Adrenal gland (tissue), 12 donors: Measurements from ENCODE around the gene PRADC1. TPM values are rescaled to one million over a fixed set of nuclear protein-coding genes. Genes with fewer than 3 reads are reported as not detected.

Experiments used
- DNase-seq, 7 donors: peaks; one replicate each; pipeline ENCODE4 v3.0.0-alpha.2; 2019 to 2020
- H3K27ac ChIP-seq, 5 donors: fragments of 200-600 bp; sonication (generic) in 4 of 5; 1 replicate in 3 of 5; 2 replicates in 2 of 5; pipeline versions ENCODE4 v1.5.1 to v1.8.0; 2016 to 2020; ENCODE audit warnings: mild to moderate bottlenecking in 1 of 5
- H3K27me3 ChIP-seq: fragments of 200-600 bp; 2 replicates; pipeline ENCODE4 v1.8.0; 2021
- H3K36me3 ChIP-seq, 2 donors: fragments of 200-600 bp; replicated peaks in 1 of 2; 1 replicate in 1 of 2; 2 replicates in 1 of 2; pipeline versions ENCODE4 v1.5.1 to v1.8.0; 2018 to 2022
- H3K4me1 ChIP-seq, 2 donors: fragments of 200-600 bp; replicated peaks in 1 of 2; 1 replicate in 1 of 2; 2 replicates in 1 of 2; pipeline versions ENCODE4 v1.5.1 to v1.8.0; 2018 to 2021
- H3K4me3 ChIP-seq, 4 donors: fragments of 200-600 bp; sonication (generic) in 3 of 4; one replicate each; pipeline ENCODE4 v1.5.1; 2016 to 2018
- H3K9me3 ChIP-seq, 3 donors: fragments of 200-600 bp; sonication (generic) in 1 of 3; replicated peaks in 1 of 3; 1 replicate in 2 of 3; 2 replicates in 1 of 3; pipeline versions ENCODE4 v1.5.1 to v1.8.0; 2016 to 2021
- CTCF ChIP-seq, 6 experiments: fragments of 450-650 bp in 4 of 6; fragments of 200-600 bp in 2 of 6; sonication (generic) in 1 of 6; IDR thresholded peaks; 1 replicate in 5 of 6; 2 replicates in 1 of 6; pipeline versions ENCODE4 v1.5.1 to v1.8.0; 2016 to 2021; ENCODE audit warnings: antibody characterized with exemption in 6 of 6, mild to moderate bottlenecking in 2 of 6, moderate library complexity in 1 of 6
- POLR2A ChIP-seq, 2 donors: fragments of 450-650 bp; IDR thresholded peaks; one replicate each; pipeline ENCODE4 v1.6.1; 2017; ENCODE audit warnings: antibody characterized with exemption in 2 of 2, mild to moderate bottlenecking in 2 of 2, moderate library complexity in 1 of 2
- WGBS, 4 donors: extraction: QIAGEN DNeasy Blood & Tissue Kit in 2 of 4; methylation state at CpG; one replicate each; pipeline versions ENCODE4 v1.1.5 to v1.1.7; 2013 to 2017; 5-methylcytosine and 5-hydroxymethylcytosine counted together
- intact Hi-C, 2 donors: fragments of 100-400 bp; cut with DNase I; formaldehyde crosslinking; loops; one replicate each; pipeline versions ENCODE4 v1.14.1 to v1.15.0; 2022 to 2023
- polyA plus RNA-seq, 3 donors: library from polyadenylated mRNA; stranded (reverse); fragments of 200-250 nt in 2 of 3; fragments of 350-450 nt in 1 of 3; fragmentation: Illumina TruSeq in 1 of 3; extraction: RNeasy Lipid Tissue Mini Kit (QIAGEN cat#74804) in 1 of 3; gene quantifications; one replicate each; pipeline ENCODE4 v1.2.3, GENCODE V29; 2013 to 2014
- total RNA-seq, 9 donors: library from RNA; depleted of rRNA in 4 of 9; stranded (reverse); fragments of >200 nt in 4 of 9; fragments of 120-200 nt in 1 of 9; fragmentation: NEBNext Ultra II Directional in 1 of 9; extraction: Animal tissue kit (Norgen Biotek cat#: 25700) in 1 of 9; gene quantifications; one replicate each; pipeline versions ENCODE4 v1.1.0 to v1.2.4, GENCODE V29; 2013 to 2023
- donor health status: healthy with polysubstance abuse.
- donor health status: Bipolar disorder and iron deficiency.
- donor health status: DM: yes; HTN: yes; CAD: no.
- donor health status: DM: no; HTN: no; CAD: no.
- donor health status: DM: no; HTN: no; CAD: no.
- donor health status: DM: yes; HTN: yes; CAD: no.

PRADC1 gene
- total and polyA plus RNA-seq, 12 donors, result 24.4 to 76.3 (median 35.8) TPM

GRCh38 chr2:73217160-73217559 lies 15.9 kb downstream of the PRADC1 start:
- H3K36me3 ChIP-seq, result peaks cover 0 to 12% of the 10 kb centered on the region in 2 donors
- intact Hi-C loops, result no loop called here
- no peak overlapping the region for H3K4me3 ChIP-seq
- no peaks in the 10 kb centered on the region for H3K9me3 ChIP-seq
- WGBS, 4 donors, result 91 to 93% (median 92%) methylated on average over 5 of the region's 5 CpGs
- H3K4me1 ChIP-seq, result peaks cover 0 to 12% of the 10 kb centered on the region in 2 donors
- TF ChIP-seq POLR2A (IDR thresholded peaks at IDR 0.05) (no peak), CTCF (IDR thresholded peaks at IDR 0.05) (no peak)
- DNase-seq, result no peak
- H3K27ac ChIP-seq, result no peak overlapping the region
- no peaks in the 10 kb centered on the region for H3K27me3 ChIP-seq

- H3K27ac ChIP-seq, result peak overlapping the region in 1 of 5 donors; percentile 55
- TF ChIP-seq CTCF (IDR thresholded peaks at IDR 0.05), result no peak
- TF ChIP-seq POLR2A (IDR thresholded peaks at IDR 0.05), result no peak
- H3K4me3 ChIP-seq, result no peak overlapping the region
Observed at GRCh38 chr2:73215254-73215653, 17.8 kb downstream of the PRADC1 start.

GRCh38 chr2:73214120-73215035 lies 18.7 kb downstream of the PRADC1 start, which contains the start of gene SMYD5:
Gene SMYD5, plus strand, starts transcription at chr2:73214245. Its CDS starts 22 bp downstream, at chr2:73214267.
- Histone ChIP-seq H3K36me3 (no peaks in the 10 kb centered on the region), H3K9me3 (no peaks in the 10 kb centered on the region), H3K4me1 (peaks cover 0 to 14% of the 10 kb centered on the region in 2 donors), H3K27ac (peak within 1 kb of the TSS in 3 of 5 donors; percentile 55 to 80 (median 74)), H3K4me3 (peak within 1 kb of the TSS; percentile 53 to 77 (median 64)), H3K27me3 (no peaks in the 10 kb centered on the region)
- intact Hi-C loops, result no loop called here
- 0 to 1% (median 0%) methylated on average over 23 to 64 of the region's 64 CpGs for WGBS, 4 donors
- peak; percentile 29 to 40 for TF ChIP-seq POLR2A (IDR thresholded peaks at IDR 0.05)
- TF ChIP-seq CTCF (IDR thresholded peaks at IDR 0.05), result no peak
- peak; percentile 87 to 93 (median 88) for DNase-seq

More at GRCh38 chr2:73215254-73215653, 17.8 kb downstream of the PRADC1 start:
- Histone ChIP-seq H3K27me3 (no peaks in the 10 kb centered on the region), H3K36me3 (peaks cover 0 to 4% of the 10 kb centered on the region in 2 donors), H3K4me1 (peaks cover 0 to 14% of the 10 kb centered on the region in 2 donors), H3K9me3 (no peaks in the 10 kb centered on the region)
- intact Hi-C loops, result no loop called here
- no peak for DNase-seq
- 71 to 80% (median 77%) methylated on average over 4 of the region's 4 CpGs for WGBS, 4 donors

GRCh38 chr2:73212448-73213176 lies 20.4 kb downstream of the PRADC1 start:
- H3K4me3 ChIP-seq, result no peak overlapping the region
- WGBS, 4 donors, result 49 to 57% (median 53%) methylated on average over 19 to 20 of the region's 20 CpGs
- no peaks in the 10 kb centered on the region for H3K36me3 ChIP-seq
- no peak for TF ChIP-seq POLR2A (IDR thresholded peaks at IDR 0.05)
- peak; percentile 81 to 92 (median 86) for TF ChIP-seq CTCF (IDR thresholded peaks at IDR 0.05)
- DNase-seq, result peak; percentile 66 to 88 (median 79)
- H3K27ac ChIP-seq, result peak overlapping the region in 2 of 5 donors; percentile 60 to 74
- no peaks in the 10 kb centered on the region for H3K9me3 ChIP-seq
- no peaks in the 10 kb centered on the region for H3K27me3 ChIP-seq
- intact Hi-C loops, result no loop called here
- H3K4me1 ChIP-seq, result peaks cover 0 to 14% of the 10 kb centered on the region in 2 donors
